IMR-90 (cell line): ENCODE measurements around the gene GZMB. TPM values are rescaled to one million over a fixed set of nuclear protein-coding genes. Genes with fewer than 3 reads are reported as not detected.

Experiments
- ATAC-seq: fragments of 200-7000 bp; cut with Tn5 transposase; 2 replicates; pipeline ENCODE4 v1.9.1; 2020; ENCODE audit warnings: low read depth, mild to moderate bottlenecking, moderate library complexity
- BruUV-seq: library from RNA; stranded (reverse); fragments of 400-500 nt; replicated peaks from 2 replicates; lab custom pipeline; 2021; lab: Mats Ljungman, UMichigan
- CTCF ChIA-PET: fragments of 300-600 bp; formaldehyde crosslinking; extraction: SDS; loops from one replicate; lab custom pipeline; 2021; ENCODE audit warnings: antibody characterized with exemption; lab: Yijun Ruan, JAX
- POLR2A ChIA-PET: fragments of 300-600 bp; sonication (Branson Sonifier 250); formaldehyde crosslinking; loops from one replicate; lab custom pipeline; 2022; ENCODE audit warnings: antibody characterized with exemption; ENCODE audit not compliant: unreplicated experiment; lab: Charles Lee
- DNase-seq: peaks from one replicate; pipeline ENCODE4 v3.0.0; 2013
- H2AFZ ChIP-seq: replicated peaks from 2 replicates; pipeline ENCODE3; 2013; ENCODE audit warnings: low read length, mild to moderate bottlenecking; ENCODE audit not compliant: poor library complexity
- H2AK5ac ChIP-seq: 2 replicates; pipeline ENCODE4 v1.6.1; 2013; ENCODE audit warnings: low read depth, low read length, inconsistent platforms
- H2AK9ac ChIP-seq: replicated peaks from 2 replicates; pipeline ENCODE3; 2013; ENCODE audit warnings: mild to moderate bottlenecking, low read depth, low read length, moderate library complexity; ENCODE audit not compliant: poor library complexity
- H2BK120ac ChIP-seq: 2 replicates; pipeline ENCODE4 v1.6.1; 2013; ENCODE audit warnings: low read depth, low read length, inconsistent platforms
- H2BK15ac ChIP-seq: 3 replicates; pipeline ENCODE4 v1.6.1; 2013; ENCODE audit warnings: low read depth, low read length, inconsistent platforms
- H2BK20ac ChIP-seq: 2 replicates; pipeline ENCODE4 v1.6.1; 2013; ENCODE audit warnings: low read depth, mild to moderate bottlenecking, inconsistent platforms, low read length, moderate library complexity
- H2BK5ac ChIP-seq: 2 replicates; pipeline ENCODE4 v1.6.1; 2013; ENCODE audit warnings: mild to moderate bottlenecking, low read depth, low read length, inconsistent platforms; ENCODE audit not compliant: poor library complexity, severe bottlenecking
- H3K14ac ChIP-seq: replicated peaks from 2 replicates; pipeline ENCODE4 v1.6.1; 2013; ENCODE audit warnings: low read depth, low read length, inconsistent platforms
- H3K18ac ChIP-seq: 2 replicates; pipeline ENCODE4 v1.6.1; 2013; ENCODE audit warnings: low read depth, low read length, control low read depth
- H3K23ac ChIP-seq: 2 replicates; pipeline ENCODE4 v1.6.1; 2013; ENCODE audit warnings: low read depth, low read length, inconsistent platforms
- H3K27ac ChIP-seq: 2 replicates; pipeline ENCODE4 v1.5.1; 2013; ENCODE audit warnings: mild to moderate bottlenecking, control low read depth, low read length; ENCODE audit not compliant: insufficient read depth
- H3K27me3 ChIP-seq: 2 replicates; pipeline ENCODE4 v1.6.1; 2013; ENCODE audit warnings: low read length; ENCODE audit not compliant: control insufficient read depth, insufficient read depth
- H3K36me3 ChIP-seq: 2 replicates; pipeline ENCODE4 v1.6.1; 2013; ENCODE audit warnings: low read length, mixed read lengths; ENCODE audit not compliant: control insufficient read depth, insufficient read depth
- H3K4ac ChIP-seq: 2 replicates; pipeline ENCODE4 v1.6.1; 2013; ENCODE audit warnings: low read depth, low read length, inconsistent platforms
- H3K4me1 ChIP-seq: 2 replicates; pipeline ENCODE4 v1.6.1; 2013; ENCODE audit warnings: low read length, mixed read lengths; ENCODE audit not compliant: control insufficient read depth, insufficient read depth
- H3K4me2 ChIP-seq: 2 replicates; pipeline ENCODE4 v1.6.1; 2013; ENCODE audit warnings: low read depth, mild to moderate bottlenecking, control low read depth, low read length, moderate library complexity
- H3K4me3 ChIP-seq: 2 replicates; pipeline ENCODE4 v1.5.1; 2013; ENCODE audit warnings: low read depth, mild to moderate bottlenecking, control low read depth, low read length, moderate library complexity; ENCODE audit not compliant: insufficient read depth
- H3K56ac ChIP-seq: 2 replicates; pipeline ENCODE4 v1.6.1; 2013; ENCODE audit warnings: low read length, inconsistent platforms; ENCODE audit not compliant: insufficient read depth; ENCODE audit errors: extremely low read depth
- H3K79me1 ChIP-seq, 2 experiments: 2 replicates each; pipeline ENCODE4 v1.6.1; 2013; ENCODE audit warnings: low read length in 2 of 2, inconsistent platforms in 1 of 2, low read depth in 1 of 2
- H3K9ac ChIP-seq: 2 replicates; pipeline ENCODE4 v1.6.1; 2013; ENCODE audit warnings: low read depth, low read length, control low read depth
- H3K9me1 ChIP-seq: 2 replicates; pipeline ENCODE4 v1.6.1; 2013; ENCODE audit warnings: low read length, inconsistent platforms; ENCODE audit not compliant: insufficient read depth
- H3K9me3 ChIP-seq: 2 replicates; pipeline ENCODE4 v1.6.1; 2013; ENCODE audit warnings: low read length; ENCODE audit not compliant: control insufficient read depth, insufficient read depth
- H4K20me1 ChIP-seq: 2 replicates; pipeline ENCODE4 v1.6.1; 2013; ENCODE audit warnings: low read length, inconsistent platforms; ENCODE audit not compliant: insufficient read depth
- H4K5ac ChIP-seq: 2 replicates; pipeline ENCODE4 v1.6.1; 2013; ENCODE audit warnings: mild to moderate bottlenecking, low read depth, low read length, control low read depth
- H4K8ac ChIP-seq, 2 experiments: 2 replicates each; pipeline ENCODE4 v1.6.1; 2013; ENCODE audit warnings: low read depth in 2 of 2, low read length in 2 of 2, control low read depth in 1 of 2, inconsistent platforms in 1 of 2
- H4K91ac ChIP-seq: 2 replicates; pipeline ENCODE4 v1.6.1; 2013; ENCODE audit warnings: low read depth, low read length, inconsistent platforms; ENCODE audit not compliant: insufficient read depth
- SMC3 ChIP-seq: fragments of 150-350 bp; IDR thresholded peaks from 2 replicates; pipeline ENCODE4 v1.6.1; 2016; ENCODE audit warnings: low read depth, mild to moderate bottlenecking, antibody characterized with exemption, low read length, moderate library complexity
- WGBS, 2 experiments: methylation state at CpG; one replicate each; pipeline versions ENCODE4 v1.1.5 to v1.1.7; 2013; ENCODE audit warnings: missing lambda C conversion rate in 2 of 2; ENCODE audit not compliant: insufficient read length in 1 of 2; ENCODE audit errors: extremely low coverage in 2 of 2; 5-methylcytosine and 5-hydroxymethylcytosine counted together
- dilution Hi-C: fragments of 300-500 bp; cut with HindIII; formaldehyde crosslinking; loops from one replicate; pipeline ENCODE4 v1.14.3; 2018; ENCODE audit warnings: low sequenced_read_pairs; ENCODE audit not compliant: unreplicated experiment
- in situ Hi-C: fragments of 300-500 bp; cut with MboI; formaldehyde crosslinking; loops from 3 replicates; pipeline ENCODE4 v1.14.3; 2019; ENCODE audit warnings: low sequenced_read_pairs, inconsistent platforms, mixed read lengths
- intact Hi-C: fragments of 100-400 bp; cut with micrococcal nuclease; formaldehyde crosslinking; loops from 2 replicates; pipeline ENCODE4 v1.10.0; 2022
- polyA plus RNA-seq, 3 experiments: library from polyadenylated mRNA; depleted of rRNA; stranded (reverse); fragments of >200 nt; gene quantifications; 2 replicates each; pipeline ENCODE4 v1.2.3, GENCODE V29; 2012; ENCODE audit warnings: low replicate concordance in 1 of 3
- total RNA-seq: library from RNA; depleted of rRNA; stranded (reverse); fragments of >200 nt; gene quantifications from 2 replicates; pipeline ENCODE4 v1.2.3, GENCODE V29; 2012
- TF ChIP-seq, protein P1 (sequence below): fragments of 150-350 bp; IDR thresholded peaks from 2 replicates; pipeline ENCODE4 v1.6.1; 2017; ENCODE audit warnings: mild to moderate bottlenecking, antibody characterized with exemption, low read length, low read depth
- TF ChIP-seq, protein P2 (sequence below): conservative IDR thresholded peaks from 2 replicates; pipeline ENCODE4 v1.5.1; 2012; ENCODE audit warnings: mild to moderate bottlenecking, low read depth, low read length, improper control_type of control experiment

GZMB gene
- total and polyA plus RNA-seq, 2 of the 4 experiments (the other 2 are of a cell fraction) = not detected

DNA sequence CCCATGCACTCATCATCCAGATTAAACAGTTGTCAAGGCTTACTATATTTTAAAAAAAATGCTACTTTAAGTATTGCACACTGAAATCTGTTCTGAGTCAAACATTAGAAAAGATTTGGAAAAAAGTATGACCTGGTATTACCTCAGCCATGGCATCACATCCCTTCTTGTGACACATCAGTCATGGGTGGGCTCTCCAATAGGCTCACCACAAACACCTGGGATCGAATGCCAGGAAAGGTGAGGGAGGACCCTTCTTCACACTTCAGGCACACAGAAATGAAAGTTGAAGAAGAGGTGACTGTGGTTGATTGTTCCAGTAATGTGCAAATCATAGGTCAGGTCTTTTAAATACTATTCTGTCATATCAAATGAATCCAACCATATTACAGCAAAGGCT lies 36.6 kb upstream of the GZMB start:
- dilution Hi-C loops = no loop called here
- ATAC-seq = no peak
- Histone ChIP-seq H2BK20ac (no peak overlapping the region), H3K27ac (no peak overlapping the region), H4K20me1 (no peaks in the 10 kb centered on the region), H3K9me1 (no peaks in the 10 kb centered on the region), H2BK120ac (no peak overlapping the region), H3K23ac (no peak overlapping the region), H2BK5ac (no peak overlapping the region), H2BK15ac (no peak overlapping the region), H3K14ac (no peak overlapping the region), H3K27me3 (no peaks in the 10 kb centered on the region), H4K8ac (no peak overlapping the region), H2AFZ (no peak overlapping the region), H2AK5ac (no peak overlapping the region), H2AK9ac (no peak overlapping the region), H3K4ac (no peak overlapping the region), H3K4me1 (no peaks in the 10 kb centered on the region), H3K9ac (no peak overlapping the region), H3K79me1 (no peaks in the 10 kb centered on the region), H3K9me3 (no peaks in the 10 kb centered on the region), H4K91ac (no peak overlapping the region), H3K36me3 (no peaks in the 10 kb centered on the region), H3K18ac (no peak overlapping the region), H3K4me2 (no peak overlapping the region), H3K56ac (no peak overlapping the region), H3K4me3 (no peak overlapping the region), H4K5ac (no peak overlapping the region)
- in situ Hi-C loops = no loop called here
- DNase-seq = no peak
- BruUV-seq = no TSS peak
- POLR2A ChIA-PET = no interaction called here
- TF ChIP-seq, protein P1, sequence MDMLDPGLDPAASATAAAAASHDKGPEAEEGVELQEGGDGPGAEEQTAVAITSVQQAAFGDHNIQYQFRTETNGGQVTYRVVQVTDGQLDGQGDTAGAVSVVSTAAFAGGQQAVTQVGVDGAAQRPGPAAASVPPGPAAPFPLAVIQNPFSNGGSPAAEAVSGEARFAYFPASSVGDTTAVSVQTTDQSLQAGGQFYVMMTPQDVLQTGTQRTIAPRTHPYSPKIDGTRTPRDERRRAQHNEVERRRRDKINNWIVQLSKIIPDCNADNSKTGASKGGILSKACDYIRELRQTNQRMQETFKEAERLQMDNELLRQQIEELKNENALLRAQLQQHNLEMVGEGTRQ = no peak
- no peak for TF ChIP-seq SMC3
- TF ChIP-seq, protein P2, sequence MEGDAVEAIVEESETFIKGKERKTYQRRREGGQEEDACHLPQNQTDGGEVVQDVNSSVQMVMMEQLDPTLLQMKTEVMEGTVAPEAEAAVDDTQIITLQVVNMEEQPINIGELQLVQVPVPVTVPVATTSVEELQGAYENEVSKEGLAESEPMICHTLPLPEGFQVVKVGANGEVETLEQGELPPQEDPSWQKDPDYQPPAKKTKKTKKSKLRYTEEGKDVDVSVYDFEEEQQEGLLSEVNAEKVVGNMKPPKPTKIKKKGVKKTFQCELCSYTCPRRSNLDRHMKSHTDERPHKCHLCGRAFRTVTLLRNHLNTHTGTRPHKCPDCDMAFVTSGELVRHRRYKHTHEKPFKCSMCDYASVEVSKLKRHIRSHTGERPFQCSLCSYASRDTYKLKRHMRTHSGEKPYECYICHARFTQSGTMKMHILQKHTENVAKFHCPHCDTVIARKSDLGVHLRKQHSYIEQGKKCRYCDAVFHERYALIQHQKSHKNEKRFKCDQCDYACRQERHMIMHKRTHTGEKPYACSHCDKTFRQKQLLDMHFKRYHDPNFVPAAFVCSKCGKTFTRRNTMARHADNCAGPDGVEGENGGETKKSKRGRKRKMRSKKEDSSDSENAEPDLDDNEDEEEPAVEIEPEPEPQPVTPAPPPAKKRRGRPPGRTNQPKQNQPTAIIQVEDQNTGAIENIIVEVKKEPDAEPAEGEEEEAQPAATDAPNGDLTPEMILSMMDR = no peak
- CTCF ChIA-PET = no interaction called here
- intact Hi-C loops = no loop called here
- no CpG with 5 or more reads among the region's 1 CpG for WGBS, 2 experiments
